ENCODE data around the gene EBF3. TPM values are rescaled to one million over a fixed set of nuclear protein-coding genes. Genes with fewer than 3 reads are reported as not detected.
A peak's percentile ranks its signal among the peaks of the same experiment; 100 is the strongest.

EBF3 gene
- total RNA-seq, 8 experiments from 2014 or later = 0.10 to 112 (median 14.8) TPM

GRCh38 chr10:129890170-129890569 is 73.9 kb downstream of the EBF3 start:
- peaks cover 86 to 100% of the 10 kb centered on the region in 2 donors for H3K4me1 ChIP-seq (replicated peaks in 1 of 2)
- H3K27ac ChIP-seq = no peak overlapping the region
- H3K4me3 ChIP-seq = no peak overlapping the region
- ATAC-seq (replicated peaks in 6 of 8) = no peak
- in situ Hi-C loops (cut with MboI; ENCODE audit: low pct_unique_long_range_greater_than_20kb in 2 of 9, low sequenced_read_pairs in 9 of 9, unreplicated experiment in 9 of 9) = no loop called here
- WGBS, 10 experiments = 70 to 100% (median 80%) methylated on average over 1 to 7 of the region's 15 CpGs; no CpG with 5 or more reads in 2 of the 10 experiments

- in situ Hi-C loops (cut with MboI; ENCODE audit: low pct_unique_long_range_greater_than_20kb in 2 of 9, low sequenced_read_pairs in 9 of 9, unreplicated experiment in 9 of 9) = no loop called here
- no peak overlapping the region for H3K27ac ChIP-seq
- ATAC-seq (replicated peaks in 6 of 8) = peak in 5 of 8 experiments; percentile 11 to 83 (median 26)
Observed at GRCh38 chr10:129888784-129889616, 75.1 kb downstream of the EBF3 start.

GRCh38 chr10:129887986-129888783 is 75.9 kb downstream of the EBF3 start:
- Histone ChIP-seq H3K4me1 (replicated peaks in 1 of 2) (peaks cover 86 to 100% of the 10 kb centered on the region in 2 donors), H3K27ac (peak overlapping the region in 1 of 2 donors; percentile 27), H3K4me3 (no peak overlapping the region)
- WGBS, 10 experiments = 83 to 100% (median 95%) methylated on average over 7 to 21 of the region's 35 CpGs
- no peak for ATAC-seq (replicated peaks in 6 of 8)
- in situ Hi-C loops (cut with MboI; ENCODE audit: low pct_unique_long_range_greater_than_20kb in 2 of 9, low sequenced_read_pairs in 9 of 9, unreplicated experiment in 9 of 9) = no loop called here

More at GRCh38 chr10:129888784-129889616, 75.1 kb downstream of the EBF3 start:
- Histone ChIP-seq H3K4me1 (replicated peaks in 1 of 2) (peaks cover 84 to 100% of the 10 kb centered on the region in 2 donors), H3K4me3 (no peak overlapping the region)
- 41 to 100% (median 78%) methylated on average over 1 to 8 of the region's 22 CpGs; no CpG with 5 or more reads in 2 of the 10 experiments for WGBS, 10 experiments

- peak overlapping the region; percentile 79 to 85 for H3K27ac ChIP-seq
- WGBS, 10 experiments = 67 to 98% (median 90%) methylated on average over 1 to 12 of the region's 13 CpGs
- H3K4me1 ChIP-seq (replicated peaks in 1 of 2) = peaks cover 86 to 100% of the 10 kb centered on the region in 2 donors
- ATAC-seq (replicated peaks in 6 of 8) = peak in 2 of 8 experiments; percentile 1 to 12
- H3K4me3 ChIP-seq = no peak overlapping the region
- in situ Hi-C loops (cut with MboI; ENCODE audit: low pct_unique_long_range_greater_than_20kb in 2 of 9, low sequenced_read_pairs in 9 of 9, unreplicated experiment in 9 of 9) = no loop called here
Observed at GRCh38 chr10:129887381-129887905, 76.6 kb downstream of the EBF3 start.

- peak overlapping the region; percentile 79 to 85 for H3K27ac ChIP-seq
- H3K4me3 ChIP-seq = no peak overlapping the region
- peak in 5 of 8 experiments; percentile 74 to 80 (median 76) for ATAC-seq (replicated peaks in 6 of 8)
- H3K4me1 ChIP-seq (replicated peaks in 1 of 2) = peaks cover 86 to 100% of the 10 kb centered on the region in 2 donors
- WGBS, 10 experiments = 0 to 100% (median 49%) methylated on average over 1 to 9 of the region's 9 CpGs; no CpG with 5 or more reads in 2 of the 10 experiments
- in situ Hi-C loops (cut with MboI; ENCODE audit: low pct_unique_long_range_greater_than_20kb in 2 of 9, low sequenced_read_pairs in 9 of 9, unreplicated experiment in 9 of 9) = no loop called here
Observed at GRCh38 chr10:129886263-129886662, 77.8 kb downstream of the EBF3 start.

GRCh38 chr10:129885526-129885925 is 78.5 kb downstream of the EBF3 start:
- no peak overlapping the region for H3K4me3 ChIP-seq
- H3K4me1 ChIP-seq (replicated peaks in 1 of 2) = peaks cover 81 to 100% of the 10 kb centered on the region in 2 donors
- ATAC-seq (replicated peaks in 6 of 8) = no peak
- 77 to 98% (median 90%) methylated on average over 2 to 8 of the region's 8 CpGs; no CpG with 5 or more reads in 3 of the 10 experiments for WGBS, 10 experiments
- H3K27ac ChIP-seq = peak overlapping the region; percentile 30 to 58
- in situ Hi-C loops (cut with MboI; ENCODE audit: low pct_unique_long_range_greater_than_20kb in 2 of 9, low sequenced_read_pairs in 9 of 9, unreplicated experiment in 9 of 9) = no loop called here

- in situ Hi-C loops (cut with MboI; ENCODE audit: low pct_unique_long_range_greater_than_20kb in 2 of 9, low sequenced_read_pairs in 9 of 9, unreplicated experiment in 9 of 9) = no loop called here
- 33 to 100% (median 67%) methylated on average over 1 to 7 of the region's 18 CpGs; no CpG with 5 or more reads in 2 of the 10 experiments for WGBS, 10 experiments
- peak in 2 of 8 experiments; percentile 2 to 6 for ATAC-seq (replicated peaks in 6 of 8)
- H3K27ac ChIP-seq = peak overlapping the region; percentile 59 to 88
- peaks cover 73 to 100% of the 10 kb centered on the region in 2 donors for H3K4me1 ChIP-seq (replicated peaks in 1 of 2)
- no peak overlapping the region for H3K4me3 ChIP-seq
Observed at GRCh38 chr10:129884398-129885078, 79.5 kb downstream of the EBF3 start.

- Histone ChIP-seq H3K4me1 (replicated peaks in 1 of 2) (peaks cover 65 to 100% of the 10 kb centered on the region in 2 donors), H3K27ac (peak overlapping the region in 1 of 2 donors; percentile 88)
Observed at GRCh38 chr10:129883626-129884397, 80.3 kb downstream of the EBF3 start.

GRCh38 chr10:129883029-129883428 is 81.0 kb downstream of the EBF3 start:
- Histone ChIP-seq H3K4me3 (no peak overlapping the region), H3K27ac (peak overlapping the region; percentile 35 to 50), H3K4me1 (replicated peaks in 1 of 2) (peaks cover 65 to 95% of the 10 kb centered on the region in 2 donors)
- in situ Hi-C loops (cut with MboI; ENCODE audit: low pct_unique_long_range_greater_than_20kb in 2 of 9, low sequenced_read_pairs in 9 of 9, unreplicated experiment in 9 of 9) = no loop called here
- WGBS, 10 experiments = 0 to 86% (median 73%) methylated on average over 1 to 9 of the region's 11 CpGs; no CpG with 5 or more reads in 3 of the 10 experiments
- ATAC-seq (replicated peaks in 6 of 8) = peak in 1 of 8 experiments; percentile 16

More at GRCh38 chr10:129883626-129884397, 80.3 kb downstream of the EBF3 start:
- H3K4me3 ChIP-seq = no peak overlapping the region
- in situ Hi-C loops (cut with MboI; ENCODE audit: low pct_unique_long_range_greater_than_20kb in 2 of 9, low sequenced_read_pairs in 9 of 9, unreplicated experiment in 9 of 9) = no loop called here
- 25 to 83% (median 70%) methylated on average over 4 to 13 of the region's 20 CpGs; no CpG with 5 or more reads in 2 of the 10 experiments for WGBS, 10 experiments
- peak in 5 of 8 experiments; percentile 5 to 54 (median 44) for ATAC-seq (replicated peaks in 6 of 8)

GRCh38 chr10:129882291-129883010 is 81.6 kb downstream of the EBF3 start:
- no peak overlapping the region for H3K4me3 ChIP-seq
- peaks cover 60 to 89% of the 10 kb centered on the region in 2 donors for H3K4me1 ChIP-seq (replicated peaks in 1 of 2)
- WGBS, 10 experiments = 21 to 83% (median 62%) methylated on average over 2 to 9 of the region's 9 CpGs
- peak overlapping the region; percentile 29 to 35 for H3K27ac ChIP-seq
- in situ Hi-C loops (cut with MboI; ENCODE audit: low pct_unique_long_range_greater_than_20kb in 2 of 9, low sequenced_read_pairs in 9 of 9, unreplicated experiment in 9 of 9) = no loop called here
- no peak for ATAC-seq (replicated peaks in 6 of 8)

- H3K4me1 ChIP-seq (replicated peaks in 1 of 2) = peaks cover 52 to 84% of the 10 kb centered on the region in 2 donors
- in situ Hi-C loops (cut with MboI; ENCODE audit: low pct_unique_long_range_greater_than_20kb in 2 of 9, low sequenced_read_pairs in 9 of 9, unreplicated experiment in 9 of 9) = no loop called here
- no peak overlapping the region for H3K4me3 ChIP-seq
- H3K27ac ChIP-seq = peak overlapping the region in 1 of 2 donors; percentile 18
- no peak for ATAC-seq (replicated peaks in 6 of 8)
- WGBS, 10 experiments = 17 to 100% (median 82%) methylated on average over 1 to 6 of the region's 6 CpGs; no CpG with 5 or more reads in 2 of the 10 experiments
Observed at GRCh38 chr10:129881641-129882040, 82.4 kb downstream of the EBF3 start.

Data from motor neuron (in vitro differentiated cells).